Subcutaneous abdominal adipose tissue (tissue), 5 donors: ENCODE results near the gene MBD6.
A peak's percentile ranks its signal among the peaks of the same experiment; 100 is the strongest.
"Not testable (repeated sequence)": the region's sequence is repeated elsewhere in the genome, so short reads cannot be mapped to it uniquely, and the experiment has no call there.

Source experiments
- H3K27ac ChIP-seq: one replicate; pipeline ENCODE4 v1.7.0; 2013; ENCODE audit warnings: low read depth, mild to moderate bottlenecking, inconsistent platforms, low read length, moderate library complexity
- H3K27me3 ChIP-seq, 5 donors: one replicate each; pipeline ENCODE4 v1.7.0; 2013; ENCODE audit warnings: low read length in 5 of 5, inconsistent platforms in 1 of 5; ENCODE audit not compliant: control insufficient read depth in 5 of 5, insufficient read depth in 4 of 5
- H3K36me3 ChIP-seq, 5 donors: one replicate each; pipeline ENCODE4 v1.7.0; 2013; ENCODE audit warnings: low read length in 5 of 5; ENCODE audit not compliant: control insufficient read depth in 5 of 5, insufficient read depth in 5 of 5
- H3K4me1 ChIP-seq, 5 donors: one replicate each; pipeline ENCODE4 v1.7.0; 2013; ENCODE audit warnings: low read length in 5 of 5, mild to moderate bottlenecking in 3 of 5, moderate library complexity in 1 of 5; ENCODE audit not compliant: control insufficient read depth in 5 of 5, insufficient read depth in 5 of 5
- H3K4me3 ChIP-seq, 5 donors: one replicate each; pipeline ENCODE4 v1.7.0; 2013; ENCODE audit warnings: low read length in 5 of 5, low read depth in 1 of 5
- H3K9ac ChIP-seq, 5 donors: one replicate each; pipeline ENCODE4 v1.7.0; 2013; ENCODE audit warnings: low read length in 5 of 5, mild to moderate bottlenecking in 4 of 5, moderate library complexity in 3 of 5
- H3K9me3 ChIP-seq, 5 donors: one replicate each; pipeline ENCODE4 v1.7.0; 2013; ENCODE audit warnings: low read length in 5 of 5; ENCODE audit not compliant: control insufficient read depth in 5 of 5
- donor health status: healthy.
- donor health status: healthy.
- donor health status: healthy.
- donor health status: healthy.
- donor health status: healthy.

The MBD6 gene

DNA sequence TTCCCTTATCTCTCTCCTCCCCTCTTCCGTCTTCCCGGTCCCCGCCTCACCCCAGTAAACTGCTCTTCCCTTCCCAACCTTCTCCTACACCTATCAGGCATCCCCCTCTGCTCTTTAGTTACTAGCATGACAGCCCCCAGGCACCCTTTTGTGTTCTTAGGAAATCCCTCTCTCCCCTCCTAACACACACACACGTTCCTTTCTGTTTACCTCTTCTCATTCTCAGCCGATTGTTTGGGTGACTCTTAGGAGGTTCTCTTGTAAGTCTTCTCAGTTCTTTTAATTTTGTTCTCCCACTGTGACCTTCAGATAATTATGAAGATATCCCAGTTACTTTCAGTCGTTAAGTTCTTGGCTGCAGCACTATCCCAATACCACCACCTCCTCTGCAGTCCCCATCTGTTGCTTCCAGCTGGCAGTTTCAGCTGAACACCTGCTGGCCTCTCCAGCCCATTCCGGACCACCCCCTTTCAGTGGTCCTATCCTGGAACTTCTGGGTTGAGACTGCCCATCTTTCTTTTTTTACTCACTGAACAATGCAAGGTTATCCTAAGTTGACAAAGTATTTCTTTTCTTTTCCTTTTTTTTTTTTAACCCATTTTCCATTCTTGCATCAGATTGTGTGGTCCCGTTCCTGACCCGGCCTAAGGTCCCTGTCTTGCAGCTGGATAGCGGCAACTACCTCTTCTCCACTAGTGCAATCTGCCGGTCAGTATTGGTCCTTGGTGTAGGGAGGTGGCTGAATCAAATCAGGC is 34.0 kb upstream of the MBD6 start:
- H3K9ac ChIP-seq = peak overlapping the region; percentile 12 to 96 (median 89)
- H3K4me3 ChIP-seq = peak overlapping the region; percentile 86 to 94 (median 88)

DNA sequence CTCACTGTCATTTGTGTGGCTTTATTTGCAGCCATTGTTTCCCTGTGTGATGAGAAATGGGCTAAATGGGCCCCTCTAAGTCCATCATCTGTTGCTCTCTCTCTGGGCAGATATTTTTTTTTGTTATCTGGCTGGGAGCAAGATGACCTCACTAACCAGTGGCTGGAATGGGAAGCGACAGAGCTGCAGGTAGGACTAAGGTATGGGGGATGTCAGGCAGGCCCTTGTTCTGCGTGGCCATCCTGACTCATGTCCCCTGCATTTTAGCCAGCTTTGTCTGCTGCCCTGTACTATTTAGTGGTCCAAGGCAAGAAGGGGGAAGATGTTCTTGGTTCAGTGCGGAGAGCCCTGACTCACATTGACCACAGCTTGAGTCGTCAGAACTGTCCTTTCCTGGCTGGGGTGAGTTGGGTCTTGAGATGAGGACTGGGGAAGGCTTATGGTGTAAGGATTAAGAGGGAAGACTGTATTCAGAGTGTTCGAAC is 33.4 kb upstream of the MBD6 start:
- Histone ChIP-seq H3K9ac (peak overlapping the region in 4 of 5 donors; percentile 71 to 96 (median 92)), H3K4me3 (peak overlapping the region in 2 of 5 donors; percentile 86 to 90), H3K27me3 (no peaks in the 10 kb centered on the region), H3K27ac (no peak overlapping the region), H3K4me1 (peaks cover 0 to 20% (median 16%) of the 10 kb centered on the region in 5 donors), H3K36me3 (peaks cover 8 to 37% (median 34%) of the 10 kb centered on the region in 5 donors), H3K9me3 (no peaks in the 10 kb centered on the region)

More for the DNA sequence above, 34.0 kb upstream of the MBD6 start:
- Histone ChIP-seq H3K36me3 (peaks cover 8 to 37% (median 34%) of the 10 kb centered on the region in 5 donors), H3K27ac (peak overlapping the region; percentile 77), H3K27me3 (no peaks in the 10 kb centered on the region), H3K4me1 (peaks cover 0 to 20% (median 16%) of the 10 kb centered on the region in 5 donors), H3K9me3 (no peaks in the 10 kb centered on the region)

DNA sequence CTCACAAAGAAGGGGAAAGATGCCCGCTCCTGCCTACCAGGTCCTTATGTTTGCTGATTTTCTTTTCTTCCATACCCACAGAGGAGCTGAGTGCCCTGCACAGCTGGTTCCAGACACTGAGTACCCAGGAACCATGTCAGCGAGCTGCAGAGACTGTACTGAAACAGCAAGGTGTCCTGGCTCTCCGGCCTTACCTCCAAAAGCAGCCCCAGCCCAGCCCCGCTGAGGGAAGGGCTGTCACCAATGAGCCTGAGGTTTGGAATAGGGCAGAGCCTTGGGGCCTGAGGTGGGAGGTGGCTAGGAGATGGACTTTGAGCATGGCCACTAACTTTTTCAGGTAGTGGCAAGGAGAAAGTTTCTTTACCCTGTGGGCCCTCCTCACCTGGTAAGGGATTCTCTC is 32.5 kb upstream of the MBD6 start:
- no peak overlapping the region for H3K27ac ChIP-seq
- peaks cover 8 to 37% (median 34%) of the 10 kb centered on the region in 5 donors for H3K36me3 ChIP-seq
- no peak overlapping the region for H3K4me3 ChIP-seq
- H3K9me3 ChIP-seq = no peaks in the 10 kb centered on the region
- no peaks in the 10 kb centered on the region for H3K27me3 ChIP-seq
- no peak overlapping the region for H3K9ac ChIP-seq
- H3K4me1 ChIP-seq = peaks cover 0 to 20% (median 16%) of the 10 kb centered on the region in 5 donors

DNA sequence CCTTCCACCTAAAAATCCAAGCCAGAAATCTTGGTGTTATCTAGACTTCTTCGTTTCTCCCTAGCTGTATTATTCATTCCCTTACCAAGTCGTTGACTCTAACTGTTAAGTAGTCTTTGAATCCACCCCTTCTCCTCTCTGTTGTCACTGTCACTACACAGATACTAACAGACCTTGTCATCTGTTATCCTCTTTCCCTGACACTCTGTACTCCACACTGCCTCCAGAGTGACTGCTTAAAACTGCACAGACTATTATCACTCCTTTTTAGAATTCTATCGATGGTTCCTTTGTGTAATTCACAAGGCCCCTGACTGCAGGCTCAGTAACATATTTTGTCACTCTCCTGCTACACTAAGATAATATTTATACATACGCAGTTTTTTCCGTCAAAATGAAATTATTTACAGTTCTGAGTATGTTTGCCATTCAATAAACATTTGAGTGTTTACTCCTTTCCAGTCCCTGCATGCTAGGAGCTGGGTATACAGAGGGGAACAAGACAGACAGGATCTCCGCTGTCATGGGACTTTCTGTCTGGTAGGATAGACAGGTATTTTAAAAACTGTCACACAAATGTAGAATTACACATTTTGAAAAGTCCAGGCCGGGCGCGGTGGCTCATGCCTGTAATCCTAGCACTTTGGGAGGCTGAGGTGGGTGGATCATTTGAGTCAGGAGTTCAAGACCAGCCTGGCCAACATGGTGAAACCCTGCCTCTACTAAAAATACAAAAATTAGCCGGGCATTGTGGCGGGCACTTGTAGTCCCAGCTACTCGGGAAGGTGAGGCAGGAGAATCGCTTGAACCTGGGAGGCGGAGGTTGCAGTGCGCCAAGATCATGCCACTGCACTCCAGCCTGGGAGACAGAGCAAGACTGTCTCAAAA is 31.0 kb upstream of the MBD6 start:
- H3K4me1 ChIP-seq = peaks cover 0 to 20% (median 16%) of the 10 kb centered on the region in 5 donors
- no peaks in the 10 kb centered on the region for H3K9me3 ChIP-seq
- no peak overlapping the region for H3K27ac ChIP-seq
- no peaks in the 10 kb centered on the region for H3K27me3 ChIP-seq
- peaks cover 8 to 46% (median 38%) of the 10 kb centered on the region in 5 donors for H3K36me3 ChIP-seq
- H3K4me3 ChIP-seq = no peak overlapping the region
- H3K9ac ChIP-seq = no peak overlapping the region

DNA sequence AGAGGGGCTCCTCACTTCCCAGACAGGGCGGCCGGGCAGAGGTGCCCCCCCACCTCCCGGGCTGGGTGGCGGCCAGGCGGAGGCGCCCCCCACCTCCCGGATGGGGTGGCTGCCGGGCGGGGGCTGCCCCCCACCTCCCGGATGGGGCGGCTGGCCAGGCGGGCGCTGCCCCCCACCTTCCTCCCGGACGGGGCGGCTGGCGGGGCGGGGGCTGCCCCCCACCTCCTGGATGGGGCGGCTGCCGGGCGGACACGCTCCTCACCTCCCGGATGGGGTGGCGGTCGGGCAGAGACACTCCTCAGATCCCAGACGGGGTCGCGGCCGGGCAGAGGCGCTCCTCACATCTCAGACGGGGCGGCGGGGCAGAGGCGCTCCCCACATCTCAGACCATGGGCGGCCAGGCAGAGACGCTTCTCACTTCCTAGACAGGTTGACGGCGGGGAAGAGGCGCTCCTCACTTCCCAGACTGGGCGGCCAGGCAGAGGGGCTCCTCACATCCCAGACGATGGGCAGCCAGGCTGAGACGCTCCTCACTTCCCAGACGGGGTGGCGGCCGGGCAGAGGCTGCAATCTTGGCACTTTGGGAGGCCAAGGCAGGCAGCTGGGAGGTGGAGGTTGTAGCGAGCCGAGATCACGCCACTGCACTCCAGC is 27.4 kb upstream of the MBD6 start:
- not testable (repeated sequence) for H3K4me1 ChIP-seq, H3K27me3 ChIP-seq, H3K9ac ChIP-seq, H3K27ac ChIP-seq, H3K9me3 ChIP-seq, H3K4me3 ChIP-seq
- H3K36me3 ChIP-seq = peaks cover 15 to 60% (median 48%) of the 10 kb centered on the region in 5 donors

DNA sequence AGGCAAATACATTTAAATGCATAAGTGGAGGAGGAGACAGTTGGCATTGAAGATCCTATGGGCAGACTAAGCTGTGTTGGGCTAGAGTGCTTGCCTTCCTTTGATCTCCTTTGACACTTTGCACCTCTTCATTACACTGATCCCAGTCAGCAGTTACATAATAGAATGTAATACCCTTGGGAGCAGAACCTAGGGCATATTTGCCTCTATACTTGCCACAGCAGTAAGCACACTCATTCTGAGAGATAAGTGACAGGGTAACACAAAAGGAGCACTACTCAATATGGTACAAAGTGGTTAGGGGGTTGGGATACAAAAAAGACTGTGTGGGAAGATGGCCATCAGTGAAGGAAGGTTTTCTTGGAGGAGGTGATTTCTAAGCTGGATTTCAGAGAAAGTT is 25.8 kb upstream of the MBD6 start:
- peaks cover 14 to 60% (median 49%) of the 10 kb centered on the region in 5 donors for H3K36me3 ChIP-seq
- H3K27ac ChIP-seq = no peak overlapping the region
- H3K9ac ChIP-seq = peak overlapping the region in 1 of 5 donors; percentile 32
- no peaks in the 10 kb centered on the region for H3K27me3 ChIP-seq
- H3K4me3 ChIP-seq = no peak overlapping the region
- no peaks in the 10 kb centered on the region for H3K4me1 ChIP-seq
- H3K9me3 ChIP-seq = no peaks in the 10 kb centered on the region

DNA sequence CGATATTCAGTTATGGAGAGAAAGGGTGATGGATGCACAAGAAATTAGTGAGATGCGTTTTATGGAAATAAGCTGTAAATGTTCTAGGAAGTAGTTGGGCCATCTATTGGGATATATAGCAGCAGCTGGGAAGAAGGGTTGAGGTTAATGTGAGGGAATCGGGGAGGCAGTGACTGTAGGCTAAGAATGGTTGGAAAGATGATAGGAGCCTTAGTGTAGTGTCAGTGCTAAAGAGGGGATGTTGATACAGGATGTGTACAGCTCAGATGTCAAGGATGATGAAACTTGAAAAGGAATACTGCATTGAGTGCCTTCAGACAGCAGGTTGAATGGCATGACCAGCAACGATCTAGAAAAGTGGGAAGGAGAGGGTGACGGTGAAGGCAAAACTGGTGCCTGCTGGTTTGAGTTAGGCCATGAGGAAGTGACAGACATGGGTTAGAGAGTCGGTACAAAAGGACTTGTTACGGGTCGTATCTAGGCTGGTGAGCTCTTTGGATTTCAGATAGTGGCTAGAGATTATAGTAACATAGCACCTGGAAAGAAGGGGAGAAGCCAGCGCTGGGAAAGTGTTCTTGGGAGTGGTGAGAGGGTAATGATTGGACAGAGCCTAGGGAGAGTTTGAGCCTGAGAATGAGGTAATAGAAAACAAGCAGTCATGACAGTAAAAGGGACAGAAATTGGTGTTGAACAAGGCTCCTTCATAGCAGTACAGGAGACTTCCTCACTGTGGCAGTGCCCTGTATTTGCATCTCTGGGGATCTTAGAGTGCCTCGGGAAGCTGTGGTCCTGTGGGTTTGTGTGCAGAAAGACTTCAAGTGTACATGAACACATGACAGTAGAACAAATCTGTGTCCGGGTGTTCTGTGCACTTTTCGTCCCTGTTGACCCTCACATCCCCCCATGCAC is 25.1 kb upstream of the MBD6 start:
- peaks cover 14 to 62% (median 51%) of the 10 kb centered on the region in 5 donors for H3K36me3 ChIP-seq

DNA sequence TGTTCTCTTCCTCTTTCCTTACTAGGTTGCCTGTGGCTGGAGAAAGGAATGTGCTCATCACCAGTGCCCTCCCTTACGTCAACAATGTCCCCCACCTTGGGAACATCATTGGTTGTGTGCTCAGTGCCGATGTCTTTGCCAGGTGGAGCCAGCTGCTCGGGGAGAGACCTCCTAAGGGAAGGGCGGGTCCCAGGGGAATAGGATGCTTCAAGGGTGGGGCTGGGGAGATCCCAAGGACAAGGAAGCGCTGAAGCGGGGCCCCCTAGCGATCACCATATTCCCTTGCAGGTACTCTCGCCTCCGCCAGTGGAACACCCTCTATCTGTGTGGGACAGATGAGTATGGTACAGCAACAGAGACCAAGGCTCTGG is 24.5 kb upstream of the MBD6 start:
- Histone ChIP-seq H3K27me3 (no peaks in the 10 kb centered on the region), H3K36me3 (peaks cover 14 to 61% (median 48%) of the 10 kb centered on the region in 5 donors)

More for the DNA sequence above, 25.1 kb upstream of the MBD6 start:
- no peak overlapping the region for H3K9ac ChIP-seq
- no peak overlapping the region for H3K4me3 ChIP-seq
- H3K9me3 ChIP-seq = no peaks in the 10 kb centered on the region
- H3K4me1 ChIP-seq = no peaks in the 10 kb centered on the region
- H3K27ac ChIP-seq = no peak overlapping the region
- no peaks in the 10 kb centered on the region for H3K27me3 ChIP-seq

DNA sequence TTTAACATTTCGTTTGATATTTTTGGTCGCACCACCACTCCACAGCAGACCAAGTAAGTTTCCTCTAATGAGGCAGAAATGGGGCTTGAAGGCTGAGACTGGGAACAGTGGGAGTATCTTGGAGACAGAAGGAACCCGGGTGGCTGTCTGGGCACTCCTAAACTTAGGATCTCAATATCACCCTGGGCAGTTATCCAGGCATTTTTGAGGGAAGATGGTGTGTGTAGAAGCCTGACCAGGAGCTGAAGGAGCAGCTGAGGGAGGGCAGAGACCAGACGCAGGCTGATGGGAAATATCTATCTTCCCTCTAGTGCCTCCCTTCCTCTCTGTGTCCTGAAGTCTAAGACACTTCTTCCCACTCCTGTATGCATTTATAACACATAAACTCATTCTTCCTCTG is 24.1 kb upstream of the MBD6 start:
- H3K27ac ChIP-seq = no peak overlapping the region

More for the DNA sequence above, 24.5 kb upstream of the MBD6 start:
- H3K9ac ChIP-seq = no peak overlapping the region
- H3K4me3 ChIP-seq = no peak overlapping the region
- H3K4me1 ChIP-seq = no peaks in the 10 kb centered on the region
- H3K9me3 ChIP-seq = no peaks in the 10 kb centered on the region
- no peak overlapping the region for H3K27ac ChIP-seq

More for the DNA sequence above, 24.1 kb upstream of the MBD6 start:
- Histone ChIP-seq H3K27me3 (no peaks in the 10 kb centered on the region), H3K9me3 (no peaks in the 10 kb centered on the region), H3K4me3 (no peak overlapping the region), H3K36me3 (peaks cover 14 to 66% (median 49%) of the 10 kb centered on the region in 5 donors), H3K9ac (no peak overlapping the region), H3K4me1 (no peaks in the 10 kb centered on the region)
